ENCODE data around the gene PCED1B.

GRCh38 chr12:47124451-47124850, 45.0 kb downstream of the PCED1B start:
- TF ChIP-seq CTCF (IDR thresholded peaks at IDR 0.05) (no peak), POLR2A (IDR thresholded peaks at IDR 0.05) (no peak)

Measured in upper lobe of left lung (tissue), 4 donors.